HG03575 (cell line): ENCODE results near the gene SUCLG2.
"Not testable (repeated sequence)": the region's sequence is repeated elsewhere in the genome, so short reads cannot be mapped to it uniquely, and the experiment has no call there.

ENCODE experiments used
- ATAC-seq: cut with Tn5 transposase; IDR thresholded peaks from one replicate; pipeline ENCODE4 v1.9.1; 2021; ENCODE audit not compliant: unreplicated experiment, insufficient number of reproducible peaks, low FRiP score; ENCODE audit errors: extremely low read depth

The SUCLG2 gene

DNA sequence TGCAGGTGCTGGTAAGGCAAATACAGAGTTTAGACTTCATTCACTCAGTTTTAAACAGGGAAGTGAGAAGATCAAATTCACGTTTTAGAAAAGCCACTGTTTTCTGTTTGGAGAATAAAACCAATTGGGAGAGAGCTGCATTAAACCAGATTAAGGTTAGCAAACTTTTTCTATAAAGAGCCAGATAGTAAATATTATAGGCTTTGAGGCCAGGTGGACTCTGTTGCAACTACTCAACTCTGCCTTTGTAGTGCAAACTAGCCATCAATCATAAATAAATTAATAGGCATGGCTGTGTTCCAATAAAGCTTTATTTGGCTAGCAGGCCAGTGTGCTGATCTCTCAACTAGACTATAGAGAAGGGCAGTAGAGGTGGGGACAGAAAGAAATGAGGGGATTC lies 33.5 kb downstream of the SUCLG2 start:
- ATAC-seq, result no peak

DNA sequence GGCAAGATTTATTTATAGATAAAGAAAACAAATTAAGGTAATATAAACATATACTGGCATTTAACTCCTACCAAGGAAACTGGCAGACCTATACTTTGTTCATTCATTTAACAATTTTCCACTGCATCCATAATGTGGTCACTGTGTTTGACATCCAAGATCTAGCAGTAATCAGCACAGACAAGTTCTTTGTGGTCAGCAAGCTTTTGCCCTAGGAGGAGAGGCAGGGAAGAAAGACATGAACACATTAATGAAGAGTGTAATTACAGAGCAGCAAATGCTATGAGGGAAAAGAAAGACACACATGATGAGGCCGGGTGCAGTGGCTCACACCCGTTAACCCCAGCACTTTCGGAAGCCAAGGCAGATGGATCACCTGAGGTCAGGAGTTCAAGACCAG lies 34.4 kb downstream of the SUCLG2 start:
- ATAC-seq, result no peak

DNA sequence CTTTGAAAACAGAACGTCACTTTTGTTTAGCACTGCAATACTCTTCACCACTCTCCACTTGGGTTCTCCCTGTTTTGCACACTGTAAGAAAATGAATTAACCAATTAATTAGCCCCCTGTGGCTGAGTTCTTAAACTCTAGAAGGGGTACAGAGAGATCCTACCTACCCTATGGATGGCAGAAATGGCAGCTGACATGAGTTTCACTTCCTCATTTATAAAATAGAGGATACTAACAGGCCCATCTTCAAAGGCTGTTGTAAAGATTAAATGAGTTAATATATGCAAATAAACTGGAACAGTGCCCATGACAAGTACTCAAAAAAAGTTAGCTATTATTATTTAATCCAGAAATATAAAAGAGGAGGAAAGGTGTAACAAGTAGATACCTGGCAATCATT lies 36.9 kb downstream of the SUCLG2 start:
- ATAC-seq, result no peak

DNA sequence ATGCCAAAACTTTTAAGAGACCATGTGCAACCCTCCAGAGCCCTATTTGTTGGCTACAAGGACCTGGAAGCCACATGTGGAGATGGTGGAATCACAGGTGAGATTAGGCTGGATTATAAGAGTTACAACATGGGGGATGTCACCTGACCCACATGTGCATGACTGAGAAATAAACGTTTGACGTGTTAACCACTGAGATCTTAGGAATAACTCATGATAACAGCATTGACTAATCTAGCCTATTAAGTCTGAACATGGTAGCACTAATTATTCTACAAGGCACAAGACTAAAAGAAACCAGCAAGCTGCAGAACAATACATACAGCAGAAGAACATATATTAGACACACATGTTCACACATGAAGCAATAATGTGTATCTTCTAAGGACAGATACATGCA lies 38.4 kb downstream of the SUCLG2 start:
- no peak for ATAC-seq

DNA sequence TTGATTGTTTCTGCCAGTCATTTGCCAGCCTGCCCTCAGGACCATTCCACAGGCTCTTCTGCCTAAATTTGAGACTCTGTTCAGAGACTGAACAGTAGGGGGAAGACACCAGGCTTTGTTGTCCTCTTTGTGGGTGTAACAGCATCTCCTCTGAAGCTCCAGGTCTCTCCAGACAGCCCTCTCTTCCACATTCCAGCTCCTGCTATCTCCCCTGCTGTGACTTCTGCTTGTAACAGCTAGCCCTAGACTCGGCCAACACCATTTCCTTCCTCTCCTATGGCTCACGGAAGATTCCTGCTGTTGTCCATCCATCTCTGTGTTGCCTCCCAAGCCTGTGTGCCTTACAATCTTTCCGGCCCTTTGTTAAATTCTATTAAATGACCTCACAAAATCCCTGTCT lies 40.2 kb downstream of the SUCLG2 start:
- no peak for ATAC-seq

GRCh38 chr3:67610458-67610857 lies 44.0 kb downstream of the SUCLG2 start:
- ATAC-seq, result no peak

DNA sequence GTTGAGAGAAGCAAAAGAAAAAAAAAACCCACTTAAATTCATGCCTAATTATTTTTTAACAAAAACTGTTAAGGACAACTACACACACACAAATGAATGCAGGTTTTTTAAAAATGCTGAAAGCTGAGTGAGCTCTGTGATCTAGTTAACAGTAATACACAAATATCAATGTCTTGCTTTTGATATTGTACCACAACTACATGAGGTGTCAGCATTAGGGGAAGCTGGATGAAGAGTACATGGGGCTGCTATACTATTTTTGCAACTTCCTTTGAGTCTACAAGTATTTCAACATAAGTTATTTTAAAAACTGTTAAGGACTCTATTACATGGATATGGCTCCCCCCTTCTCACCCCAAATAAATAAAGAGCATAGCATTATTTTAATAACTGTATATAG lies 44.7 kb downstream of the SUCLG2 start:
- no peak for ATAC-seq

DNA sequence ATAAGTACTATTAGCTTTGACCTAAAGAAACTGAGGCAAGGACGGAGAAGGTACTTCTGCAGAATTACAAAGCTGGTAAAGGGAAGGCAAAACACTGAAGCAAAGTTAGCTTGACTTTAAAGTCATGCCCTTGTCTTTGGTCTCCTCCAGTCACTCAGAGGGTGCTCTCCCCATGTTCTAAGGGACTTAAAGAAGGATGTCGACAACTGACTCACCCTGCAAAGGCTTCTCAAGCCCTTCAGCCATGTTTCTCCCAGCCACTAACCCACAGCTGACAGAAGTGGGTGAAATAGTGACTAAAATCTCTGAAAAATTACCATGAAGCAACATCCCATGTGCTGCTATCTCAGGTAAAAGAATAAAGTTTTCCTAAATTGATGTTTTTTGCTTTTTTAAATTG lies 46.4 kb downstream of the SUCLG2 start:
- no peak for ATAC-seq

GRCh38 chr3:67605377-67605776 lies 49.0 kb downstream of the SUCLG2 start:
- no peak for ATAC-seq

DNA sequence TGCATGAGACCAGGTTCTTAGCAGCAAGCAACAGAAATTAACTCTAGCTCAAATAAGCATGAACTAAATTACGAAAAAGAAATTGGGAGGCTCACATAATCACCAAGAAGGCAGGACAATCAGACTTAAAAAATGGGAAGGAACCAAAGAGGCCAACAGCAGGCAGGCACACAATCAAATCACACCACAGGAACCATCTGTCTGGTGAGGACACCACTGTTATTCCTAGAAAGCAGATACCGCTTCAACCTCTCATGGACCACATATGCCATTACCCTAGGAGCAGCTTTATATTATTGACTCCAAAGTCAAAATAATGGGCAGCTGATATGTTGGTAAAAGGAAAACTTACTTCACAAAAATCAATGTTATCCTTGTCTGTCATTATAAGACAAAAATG lies 51.6 kb downstream of the SUCLG2 start:
- no peak for ATAC-seq

GRCh38 chr3:67601919-67602608 lies 52.3 kb downstream of the SUCLG2 start:
- no peak for ATAC-seq

GRCh38 chr3:67601385-67601784 lies 53.0 kb downstream of the SUCLG2 start:
- no peak for ATAC-seq

DNA sequence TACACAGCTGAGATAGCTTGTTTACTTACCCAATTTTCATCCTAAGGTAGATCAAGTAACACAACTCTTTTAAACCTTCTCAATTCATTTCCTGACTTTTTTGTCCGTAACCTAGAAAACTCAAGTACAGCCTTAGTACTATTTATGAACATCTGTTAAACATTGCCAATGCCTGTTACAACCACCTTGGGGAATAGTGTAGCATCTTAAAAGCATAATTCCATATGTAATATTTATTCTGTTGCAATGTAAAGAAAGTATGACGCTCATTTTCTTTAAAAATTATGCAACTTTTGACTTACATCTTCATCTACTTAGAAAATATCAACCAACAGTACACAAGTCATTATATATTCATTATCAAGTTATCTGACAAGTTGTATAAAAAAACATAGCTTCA lies 54.6 kb downstream of the SUCLG2 start:
- ATAC-seq, result no peak

DNA sequence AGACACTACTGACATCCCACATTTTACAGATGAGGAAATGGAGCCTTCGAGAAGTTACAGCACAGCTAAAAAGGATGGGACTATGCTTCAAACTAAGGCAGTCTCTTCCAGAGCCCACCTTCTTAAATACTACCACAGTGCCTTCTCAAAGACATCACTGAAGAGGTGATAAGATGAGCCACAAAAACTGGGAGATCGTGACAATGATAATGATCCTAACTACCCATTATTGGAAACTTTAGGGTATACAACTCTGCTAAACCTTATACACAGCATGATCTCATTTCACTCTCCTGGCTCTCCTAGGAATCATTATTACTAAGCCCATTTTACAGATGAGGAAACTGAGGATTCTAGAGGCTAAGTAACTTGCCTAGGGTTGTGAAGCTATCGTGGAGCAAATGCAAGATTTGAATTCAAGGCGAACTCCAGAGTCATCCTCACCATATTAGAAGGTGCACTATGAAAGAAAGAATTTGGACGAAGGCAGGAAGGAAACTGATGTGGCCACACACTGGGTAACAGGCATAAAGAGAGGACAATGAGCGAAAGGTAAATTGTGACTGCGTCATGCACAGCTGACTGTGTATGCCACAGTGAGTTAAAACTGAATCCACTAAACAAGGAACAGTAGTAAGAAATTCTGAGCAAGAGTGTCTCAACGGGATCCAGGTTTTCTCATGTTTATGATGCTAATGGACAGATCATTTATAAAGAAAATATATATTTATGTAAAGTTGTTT lies 55.4 kb downstream of the SUCLG2 start:
- ATAC-seq, result no peak

GRCh38 chr3:67595424-67595823 lies 59.0 kb downstream of the SUCLG2 start:
- no peak for ATAC-seq

- no peak for ATAC-seq
These were observed 60.6 kb downstream of the SUCLG2 start for GRCh38 chr3:67593761-67594234.

- ATAC-seq, result no peak
These were observed 62.4 kb downstream of the SUCLG2 start for GRCh38 chr3:67592057-67592456.

DNA sequence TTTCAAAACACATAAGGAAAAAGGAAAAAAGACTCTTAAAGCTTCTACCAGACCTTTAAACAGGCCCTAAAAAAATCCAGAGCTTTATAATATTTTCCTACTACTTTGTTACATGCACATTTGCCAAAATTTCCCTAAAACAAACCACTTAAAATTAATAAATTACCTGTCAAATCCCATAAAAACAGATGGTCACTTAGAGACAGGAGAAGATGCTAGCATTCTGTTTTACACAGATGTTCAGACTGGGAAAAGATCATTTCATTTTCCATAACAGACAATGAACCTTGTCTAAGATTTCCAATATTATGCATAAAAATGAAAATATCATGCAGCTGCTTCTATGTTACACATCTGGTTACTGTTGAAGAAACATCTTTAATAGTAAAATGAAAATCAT lies 66.6 kb downstream of the SUCLG2 start:
- ATAC-seq, result no peak

GRCh38 chr3:67587301-67587700 lies 67.1 kb downstream of the SUCLG2 start:
- no peak for ATAC-seq

DNA sequence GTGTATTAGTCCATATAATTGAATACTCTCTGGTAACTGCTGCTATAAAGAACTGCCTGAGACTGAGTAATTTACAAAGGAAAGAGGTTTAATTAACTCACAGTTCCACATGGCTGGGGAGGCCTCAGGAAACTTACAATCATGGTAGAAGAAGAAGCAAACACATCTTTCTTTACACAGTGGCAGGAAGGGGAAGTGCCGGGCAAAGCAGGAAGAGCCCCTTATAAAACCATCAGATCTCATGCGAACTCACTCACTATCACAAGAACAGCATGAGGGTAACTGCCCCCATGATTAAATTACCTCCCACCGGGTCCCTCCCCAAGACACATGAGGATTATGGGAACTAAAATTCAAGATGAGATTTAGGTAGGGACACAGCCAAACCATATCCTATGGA lies 69.8 kb downstream of the SUCLG2 start:
- not testable (repeated sequence) for ATAC-seq
